Thyroid gland (tissue), 4 donors: Measurements from ENCODE around the gene SLC25A22.

ENCODE experiments used
- POLR2A ChIP-seq, 2 donors: fragments of 450-650 bp; IDR thresholded peaks; one replicate each; pipeline ENCODE4 v1.6.1; 2017; ENCODE audit warnings: antibody characterized with exemption in 2 of 2, mild to moderate bottlenecking in 2 of 2, moderate library complexity in 1 of 2
- TF ChIP-seq, protein P1 (sequence below), 6 experiments: fragments of 200-600 bp in 3 of 6; fragments of 450-650 bp in 3 of 6; sonication (generic) in 3 of 6; IDR thresholded peaks; one replicate each; pipeline ENCODE4 v1.5.1; 2016 to 2019; ENCODE audit warnings: antibody characterized with exemption in 6 of 6, mild to moderate bottlenecking in 2 of 6, inconsistent platforms in 1 of 6, moderate library complexity in 1 of 6

DNA sequence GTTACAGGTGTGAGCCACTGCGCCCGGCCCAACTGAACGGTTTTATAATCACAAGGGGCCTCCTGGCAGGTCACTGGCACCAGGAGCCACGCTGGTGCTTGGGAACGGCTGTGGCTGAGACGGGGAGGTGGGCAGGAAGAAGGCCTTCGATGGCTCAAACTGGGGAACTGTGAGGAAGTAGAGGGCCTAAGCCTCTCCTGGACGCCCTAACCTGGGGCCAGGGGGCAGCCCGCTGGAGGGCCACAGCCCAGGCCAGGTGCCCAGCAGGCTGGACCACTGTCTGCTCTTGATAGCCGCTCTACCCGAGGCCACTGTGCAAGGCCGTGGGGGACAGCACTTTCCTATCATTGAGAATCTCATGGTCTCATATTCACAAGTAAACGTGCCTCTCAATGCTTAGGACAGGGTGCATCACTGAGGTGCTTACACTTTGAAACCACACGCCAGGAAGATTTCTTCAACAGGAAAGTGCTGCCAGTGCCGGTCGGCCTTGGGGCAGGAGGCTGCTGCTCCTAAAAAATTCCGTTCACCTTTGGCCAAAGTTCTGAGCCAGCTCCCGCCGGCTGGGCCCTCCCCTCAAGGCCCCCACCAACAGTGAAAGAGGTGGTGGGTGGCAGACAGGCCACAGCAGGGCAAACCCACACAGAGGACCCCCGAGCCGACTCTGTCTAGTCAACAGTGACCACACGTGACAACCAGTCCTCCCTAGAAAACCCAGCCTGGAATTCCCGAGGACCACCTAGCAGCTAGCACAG, 28.0 kb downstream of the SLC25A22 start:
- TF ChIP-seq, protein P1, sequence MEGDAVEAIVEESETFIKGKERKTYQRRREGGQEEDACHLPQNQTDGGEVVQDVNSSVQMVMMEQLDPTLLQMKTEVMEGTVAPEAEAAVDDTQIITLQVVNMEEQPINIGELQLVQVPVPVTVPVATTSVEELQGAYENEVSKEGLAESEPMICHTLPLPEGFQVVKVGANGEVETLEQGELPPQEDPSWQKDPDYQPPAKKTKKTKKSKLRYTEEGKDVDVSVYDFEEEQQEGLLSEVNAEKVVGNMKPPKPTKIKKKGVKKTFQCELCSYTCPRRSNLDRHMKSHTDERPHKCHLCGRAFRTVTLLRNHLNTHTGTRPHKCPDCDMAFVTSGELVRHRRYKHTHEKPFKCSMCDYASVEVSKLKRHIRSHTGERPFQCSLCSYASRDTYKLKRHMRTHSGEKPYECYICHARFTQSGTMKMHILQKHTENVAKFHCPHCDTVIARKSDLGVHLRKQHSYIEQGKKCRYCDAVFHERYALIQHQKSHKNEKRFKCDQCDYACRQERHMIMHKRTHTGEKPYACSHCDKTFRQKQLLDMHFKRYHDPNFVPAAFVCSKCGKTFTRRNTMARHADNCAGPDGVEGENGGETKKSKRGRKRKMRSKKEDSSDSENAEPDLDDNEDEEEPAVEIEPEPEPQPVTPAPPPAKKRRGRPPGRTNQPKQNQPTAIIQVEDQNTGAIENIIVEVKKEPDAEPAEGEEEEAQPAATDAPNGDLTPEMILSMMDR (IDR thresholded peaks at IDR 0.05), result no peak
- TF ChIP-seq POLR2A (IDR thresholded peaks at IDR 0.05), result no peak
